ENCODE measurements around the gene RBM25. TPM values are rescaled to one million over a fixed set of nuclear protein-coding genes. Genes with fewer than 3 reads are reported as not detected.

Gene RBM25
- total and polyA plus RNA-seq, 4 donors, result 8.4 to 26.2 (median 22.2) TPM

GRCh38 chr14:73162251-73162650 is 103.9 kb downstream of the RBM25 start:
- no peak for DNase-seq (ENCODE audit: low spot score)
- Histone ChIP-seq H3K36me3 (ENCODE audit: control insufficient read depth in 4 of 4, insufficient read depth in 3 of 4, low read depth in 1 of 4, low read length in 3 of 4) (peaks cover 0 to 5% (median 4%) of the 10 kb centered on the region in 4 donors), H3K4me3 (ENCODE audit: low read depth in 1 of 3, low read length in 3 of 3) (no peak overlapping the region), H3K4me1 (ENCODE audit: control insufficient read depth in 4 of 4, insufficient read depth in 4 of 4, low read length in 3 of 4) (peaks cover 0 to 13% (median 4%) of the 10 kb centered on the region in 4 donors), H3K9me3 (ENCODE audit: control insufficient read depth in 4 of 4, low read length in 3 of 4) (no peaks in the 10 kb centered on the region), H3K9ac (ENCODE audit: low read depth in 1 of 2, low read length in 2 of 2) (no peak overlapping the region), H3K27me3 (ENCODE audit: control insufficient read depth in 4 of 4, insufficient read depth in 4 of 4, low read length in 3 of 4) (no peaks in the 10 kb centered on the region), H3K27ac (ENCODE audit: low read depth in 1 of 2, low read length in 2 of 2) (peak overlapping the region; percentile 42 to 47)
- 95% methylated on average over 11 of the region's 11 CpGs for WGBS
- TF ChIP-seq GABPA (IDR thresholded peaks at IDR 0.05 in 1 of 2, conservative IDR thresholded peaks at IDR 0.05 in 1 of 2) (no peak), FOXA2 (IDR thresholded peaks at IDR 0.05) (no peak), ZBTB33 (IDR thresholded peaks at IDR 0.05) (no peak), YY1 (IDR thresholded peaks at IDR 0.05) (no peak), HNF4A (conservative IDR thresholded peaks at IDR 0.05) (no peak), RXRA (IDR thresholded peaks at IDR 0.05) (no peak), SP1 (IDR thresholded peaks at IDR 0.05) (no peak), EGR1 (IDR thresholded peaks at IDR 0.05; ENCODE audit: low read depth in 2 of 2) (no peak), HNF4G (IDR thresholded peaks at IDR 0.05) (no peak)

GRCh38 chr14:73166399-73166798 is 108.1 kb downstream of the RBM25 start:
- no peak for DNase-seq (ENCODE audit: low spot score)
- Histone ChIP-seq H3K4me1 (ENCODE audit: control insufficient read depth in 4 of 4, insufficient read depth in 4 of 4, low read length in 3 of 4) (peaks cover 0 to 6% (median 1%) of the 10 kb centered on the region in 4 donors), H3K27ac (ENCODE audit: low read depth in 1 of 2, low read length in 2 of 2) (no peak overlapping the region), H3K36me3 (ENCODE audit: control insufficient read depth in 4 of 4, insufficient read depth in 3 of 4, low read depth in 1 of 4, low read length in 3 of 4) (peaks cover 4 to 30% (median 18%) of the 10 kb centered on the region in 4 donors), H3K27me3 (ENCODE audit: control insufficient read depth in 4 of 4, insufficient read depth in 4 of 4, low read length in 3 of 4) (no peaks in the 10 kb centered on the region), H3K9ac (ENCODE audit: low read depth in 1 of 2, low read length in 2 of 2) (no peak overlapping the region), H3K9me3 (ENCODE audit: control insufficient read depth in 4 of 4, low read length in 3 of 4) (no peaks in the 10 kb centered on the region), H3K4me3 (ENCODE audit: low read depth in 1 of 3, low read length in 3 of 3) (no peak overlapping the region)
- 94% methylated on average over 1 of the region's 1 CpG for WGBS
- TF ChIP-seq RXRA (IDR thresholded peaks at IDR 0.05) (no peak), SP1 (IDR thresholded peaks at IDR 0.05) (no peak), RAD21 (IDR thresholded peaks at IDR 0.05) (no peak), ATF3 (IDR thresholded peaks at IDR 0.05) (no peak), EGR1 (IDR thresholded peaks at IDR 0.05; ENCODE audit: low read depth in 2 of 2) (no peak), GABPA (IDR thresholded peaks at IDR 0.05 in 1 of 2, conservative IDR thresholded peaks at IDR 0.05 in 1 of 2) (no peak), HNF4A (conservative IDR thresholded peaks at IDR 0.05) (no peak), CTCF (IDR thresholded peaks at IDR 0.05; ENCODE audit: low read depth, low read length, missing input control) (no peak)

DNA sequence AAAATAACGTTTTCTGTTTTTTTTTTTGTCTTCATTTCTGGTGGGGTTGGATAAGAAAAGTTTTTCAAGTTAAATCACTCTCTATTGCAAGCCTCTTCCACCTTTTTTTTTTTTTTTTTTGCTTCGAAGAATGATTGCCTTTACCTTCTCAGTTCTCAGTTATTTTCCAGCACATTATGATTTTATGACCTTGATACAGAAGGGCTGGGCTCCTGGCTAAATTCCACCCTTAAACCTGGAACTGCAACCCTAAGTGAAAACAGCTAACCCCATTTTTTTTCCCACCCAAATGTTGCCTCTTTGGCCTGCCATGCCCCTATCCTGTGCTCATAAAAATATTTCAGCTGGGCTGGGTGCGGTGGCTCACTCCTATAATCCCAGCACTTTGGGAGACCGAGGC is 109.4 kb downstream of the RBM25 start:
- no peak overlapping the region for H3K27ac ChIP-seq (ENCODE audit: low read depth in 1 of 2, low read length in 2 of 2)
- 84% methylated on average over 4 of the region's 4 CpGs for WGBS
- no peaks in the 10 kb centered on the region for H3K9me3 ChIP-seq (ENCODE audit: control insufficient read depth in 4 of 4, low read length in 3 of 4)
- H3K27me3 ChIP-seq (ENCODE audit: control insufficient read depth in 4 of 4, insufficient read depth in 4 of 4, low read length in 3 of 4), result no peaks in the 10 kb centered on the region
- H3K9ac ChIP-seq (ENCODE audit: low read depth in 1 of 2, low read length in 2 of 2), result no peak overlapping the region
- H3K4me1 ChIP-seq (ENCODE audit: control insufficient read depth in 4 of 4, insufficient read depth in 4 of 4, low read length in 3 of 4), result no peaks in the 10 kb centered on the region
- H3K4me3 ChIP-seq (ENCODE audit: low read depth in 1 of 3, low read length in 3 of 3), result no peak overlapping the region
- peaks cover 7 to 42% (median 29%) of the 10 kb centered on the region in 4 donors for H3K36me3 ChIP-seq (ENCODE audit: control insufficient read depth in 4 of 4, insufficient read depth in 3 of 4, low read depth in 1 of 4, low read length in 3 of 4)
- TF ChIP-seq, protein P1, sequence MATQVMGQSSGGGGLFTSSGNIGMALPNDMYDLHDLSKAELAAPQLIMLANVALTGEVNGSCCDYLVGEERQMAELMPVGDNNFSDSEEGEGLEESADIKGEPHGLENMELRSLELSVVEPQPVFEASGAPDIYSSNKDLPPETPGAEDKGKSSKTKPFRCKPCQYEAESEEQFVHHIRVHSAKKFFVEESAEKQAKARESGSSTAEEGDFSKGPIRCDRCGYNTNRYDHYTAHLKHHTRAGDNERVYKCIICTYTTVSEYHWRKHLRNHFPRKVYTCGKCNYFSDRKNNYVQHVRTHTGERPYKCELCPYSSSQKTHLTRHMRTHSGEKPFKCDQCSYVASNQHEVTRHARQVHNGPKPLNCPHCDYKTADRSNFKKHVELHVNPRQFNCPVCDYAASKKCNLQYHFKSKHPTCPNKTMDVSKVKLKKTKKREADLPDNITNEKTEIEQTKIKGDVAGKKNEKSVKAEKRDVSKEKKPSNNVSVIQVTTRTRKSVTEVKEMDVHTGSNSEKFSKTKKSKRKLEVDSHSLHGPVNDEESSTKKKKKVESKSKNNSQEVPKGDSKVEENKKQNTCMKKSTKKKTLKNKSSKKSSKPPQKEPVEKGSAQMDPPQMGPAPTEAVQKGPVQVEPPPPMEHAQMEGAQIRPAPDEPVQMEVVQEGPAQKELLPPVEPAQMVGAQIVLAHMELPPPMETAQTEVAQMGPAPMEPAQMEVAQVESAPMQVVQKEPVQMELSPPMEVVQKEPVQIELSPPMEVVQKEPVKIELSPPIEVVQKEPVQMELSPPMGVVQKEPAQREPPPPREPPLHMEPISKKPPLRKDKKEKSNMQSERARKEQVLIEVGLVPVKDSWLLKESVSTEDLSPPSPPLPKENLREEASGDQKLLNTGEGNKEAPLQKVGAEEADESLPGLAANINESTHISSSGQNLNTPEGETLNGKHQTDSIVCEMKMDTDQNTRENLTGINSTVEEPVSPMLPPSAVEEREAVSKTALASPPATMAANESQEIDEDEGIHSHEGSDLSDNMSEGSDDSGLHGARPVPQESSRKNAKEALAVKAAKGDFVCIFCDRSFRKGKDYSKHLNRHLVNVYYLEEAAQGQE (IDR thresholded peaks at IDR 0.05), result no peak
- TF ChIP-seq RAD21 (IDR thresholded peaks at IDR 0.05) (no peak), ZBTB33 (IDR thresholded peaks at IDR 0.05) (no peak), YY1 (IDR thresholded peaks at IDR 0.05) (no peak), SP1 (IDR thresholded peaks at IDR 0.05) (no peak), MAX (IDR thresholded peaks at IDR 0.05) (no peak), NR2F2 (IDR thresholded peaks at IDR 0.05) (no peak), FOXA1 (IDR thresholded peaks at IDR 0.05) (no peak), RXRA (IDR thresholded peaks at IDR 0.05) (no peak), HNF4A (conservative IDR thresholded peaks at IDR 0.05) (no peak), GABPA (IDR thresholded peaks at IDR 0.05 in 1 of 2, conservative IDR thresholded peaks at IDR 0.05 in 1 of 2) (no peak), TAF1 (conservative IDR thresholded peaks at IDR 0.05) (no peak), HNF4G (IDR thresholded peaks at IDR 0.05) (no peak), FOXA2 (IDR thresholded peaks at IDR 0.05) (no peak), EGR1 (IDR thresholded peaks at IDR 0.05; ENCODE audit: low read depth in 2 of 2) (no peak)
- no peak for DNase-seq (ENCODE audit: low spot score)
